ENCODE results near the gene SUCO. TPM values are rescaled to one million over a fixed set of nuclear protein-coding genes. Genes with fewer than 3 reads are reported as not detected.
"Not testable (repeated sequence)": the region's sequence is repeated elsewhere in the genome, so short reads cannot be mapped to it uniquely, and the experiment has no call there.

Gene SUCO
- total and polyA plus RNA-seq, 2 experiments from 2014 or later = 12.4 to 24.3 TPM

DNA sequence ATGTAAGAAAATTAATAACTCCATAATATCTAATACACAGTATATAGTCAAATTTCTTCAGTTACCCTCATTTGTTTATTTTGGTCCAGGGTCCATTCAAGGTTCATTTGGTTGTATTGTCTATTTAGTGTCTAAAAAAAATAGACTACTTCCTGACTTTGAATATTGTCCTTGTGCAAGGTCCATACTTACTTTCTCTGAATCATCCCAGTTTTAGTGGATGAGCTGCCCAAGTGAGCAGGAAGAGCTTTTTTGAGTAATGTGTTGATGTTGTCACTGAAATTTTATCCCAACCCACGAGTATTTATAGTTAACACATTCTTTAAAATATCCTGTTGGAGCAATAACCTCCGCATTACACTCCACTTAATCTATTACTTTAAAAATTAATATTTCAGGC is 80.3 kb downstream of the SUCO start:
- Histone ChIP-seq H3K79me2 (ENCODE audit: insufficient read depth) (no peaks in the 10 kb centered on the region), H2AFZ (no peak overlapping the region), H3K4me3 (no peak overlapping the region), H3K4me1 (ENCODE audit: insufficient read depth) (no peaks in the 10 kb centered on the region), H3K9me3 (ENCODE audit: low read depth) (no peaks in the 10 kb centered on the region), H3F3A (ENCODE audit: insufficient read depth) (no peaks in the 10 kb centered on the region), H3K4me2 (ENCODE audit: unreplicated experiment) (no peak overlapping the region), H3K9ac (no peak overlapping the region), H3K27ac (no peak overlapping the region), H3K36me3 (ENCODE audit: low read depth) (peaks cover 25% of the 10 kb centered on the region), H3K27me3 (replicated peaks; ENCODE audit: insufficient read depth) (no peaks in the 10 kb centered on the region), H3K9me2 (ENCODE audit: insufficient read depth) (no peaks in the 10 kb centered on the region), H4K20me1 (ENCODE audit: insufficient read depth) (no peaks in the 10 kb centered on the region)
- no peak for TF ChIP-seq EZH2phosphoT487 (IDR thresholded peaks at IDR 0.05; ENCODE audit: insufficient read depth, low read depth)
- TF ChIP-seq EZH2 (IDR thresholded peaks at IDR 0.05; ENCODE audit: insufficient read depth, poor library complexity, severe bottlenecking) = no peak
- DNase-seq = peak; percentile 40
- in situ Hi-C loops (cut with MboI) = no loop called here
- WGBS, 2 experiments (ENCODE audit: low coverage in 1 of 2, low lambda C conversion rate in 2 of 2, missing lambda C conversion rate in 2 of 2) = 74 to 75% methylated on average over 2 of the region's 2 CpGs

DNA sequence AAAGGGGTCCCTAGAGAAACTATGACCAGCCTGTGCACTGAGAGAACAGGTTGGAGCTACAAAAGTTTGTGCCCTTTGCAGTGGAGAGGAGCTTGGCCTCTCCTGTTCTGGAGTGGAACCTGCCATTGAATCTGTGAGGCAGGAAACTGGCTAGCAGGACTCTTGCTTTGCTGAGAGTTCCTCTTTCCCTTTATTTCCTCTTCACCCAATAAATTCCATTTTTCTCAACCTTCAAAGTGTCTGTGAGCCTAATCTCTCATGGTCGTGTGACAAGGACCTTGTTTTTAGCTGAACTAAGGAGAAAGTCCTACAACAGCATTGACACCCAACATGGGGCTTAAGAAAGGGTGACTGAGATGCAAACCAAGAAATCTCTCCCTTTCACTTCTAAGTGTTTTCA is 83.2 kb downstream of the SUCO start:
- peaks cover 3% of the 10 kb centered on the region for H3K9me3 ChIP-seq (ENCODE audit: low read depth)
- no peak overlapping the region for H3K4me2 ChIP-seq (ENCODE audit: unreplicated experiment)
- no peak overlapping the region for H3K4me3 ChIP-seq
- no peak overlapping the region for H3K27ac ChIP-seq
- peaks cover 9% of the 10 kb centered on the region; the same call in 1 of the 2 replicates for H3K36me3 ChIP-seq (ENCODE audit: low read depth)
- no peaks in the 10 kb centered on the region for H3K27me3 ChIP-seq (replicated peaks; ENCODE audit: insufficient read depth)
- H3F3A ChIP-seq (ENCODE audit: insufficient read depth) = no peaks in the 10 kb centered on the region
- WGBS, 2 experiments (ENCODE audit: low coverage in 1 of 2, low lambda C conversion rate in 2 of 2, missing lambda C conversion rate in 2 of 2) = 11 to 23% methylated on average over 1 of the region's 1 CpG
- no peak for TF ChIP-seq EZH2 (IDR thresholded peaks at IDR 0.05; ENCODE audit: insufficient read depth, poor library complexity, severe bottlenecking)
- in situ Hi-C loops (cut with MboI) = no loop called here
- H4K20me1 ChIP-seq (ENCODE audit: insufficient read depth) = no peaks in the 10 kb centered on the region
- no peak overlapping the region for H3K9ac ChIP-seq
- no peaks in the 10 kb centered on the region for H3K79me2 ChIP-seq (ENCODE audit: insufficient read depth)
- no peak overlapping the region for H2AFZ ChIP-seq
- no peak for DNase-seq
- H3K4me1 ChIP-seq (ENCODE audit: insufficient read depth) = no peaks in the 10 kb centered on the region
- H3K9me2 ChIP-seq (ENCODE audit: insufficient read depth) = no peaks in the 10 kb centered on the region

DNA sequence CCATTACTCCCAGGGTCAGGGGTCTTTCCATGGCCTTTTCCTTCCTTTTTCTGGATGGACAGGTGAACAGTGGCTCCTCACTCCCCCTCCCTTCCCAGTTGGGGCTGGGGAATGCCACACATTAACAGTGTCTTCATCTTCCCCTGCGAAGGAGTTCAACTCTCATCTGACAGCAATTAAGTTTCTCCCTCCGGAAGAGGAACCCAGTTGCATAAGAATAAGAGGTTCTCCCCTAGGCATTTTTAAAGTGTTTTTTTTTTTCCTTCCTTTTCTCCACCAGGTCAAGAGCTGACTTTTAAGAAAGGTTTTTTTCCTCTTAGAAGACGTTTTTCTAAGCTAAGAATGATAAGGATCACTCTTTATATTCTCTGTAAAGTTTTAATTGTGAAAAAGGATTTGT is 83.7 kb downstream of the SUCO start:
- DNase-seq = no peak
- WGBS, 2 experiments (ENCODE audit: low coverage in 1 of 2, low lambda C conversion rate in 2 of 2, missing lambda C conversion rate in 2 of 2) = 47 to 51% methylated on average over 3 of the region's 3 CpGs
- no peaks in the 10 kb centered on the region for H3K27me3 ChIP-seq (replicated peaks; ENCODE audit: insufficient read depth)

DNA sequence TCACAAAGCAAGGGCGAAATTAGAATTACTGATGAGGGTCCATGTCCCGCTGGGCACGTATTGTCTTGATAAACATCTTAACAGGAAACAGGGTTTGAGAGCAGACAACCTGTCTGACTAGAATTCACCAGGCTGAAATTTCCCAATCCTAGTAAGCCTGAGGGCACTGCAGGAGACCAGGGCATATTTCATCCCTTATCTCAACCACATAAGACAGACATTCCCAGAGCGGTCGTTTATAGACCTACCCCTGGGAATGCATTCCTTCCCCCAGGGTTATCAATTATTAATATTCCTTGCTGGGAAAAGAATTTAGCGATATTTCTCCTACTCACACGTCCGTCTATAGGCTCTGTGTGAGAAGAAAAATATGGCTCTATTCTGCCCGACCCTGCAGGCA is 87.7 kb downstream of the SUCO start:
- H3K36me3 ChIP-seq (ENCODE audit: low read depth); H3K27ac ChIP-seq; H3K79me2 ChIP-seq (ENCODE audit: insufficient read depth); DNase-seq; H3K4me1 ChIP-seq (ENCODE audit: insufficient read depth); H3K9me2 ChIP-seq (ENCODE audit: insufficient read depth); H4K20me1 ChIP-seq (ENCODE audit: insufficient read depth); H3K9ac ChIP-seq; in situ Hi-C loops (cut with MboI); H2AFZ ChIP-seq; H3K4me3 ChIP-seq; H3F3A ChIP-seq (ENCODE audit: insufficient read depth); H3K27me3 ChIP-seq (replicated peaks; ENCODE audit: insufficient read depth); H3K4me2 ChIP-seq (ENCODE audit: unreplicated experiment); H3K9me3 ChIP-seq (ENCODE audit: low read depth): not testable (repeated sequence)
- 73 to 74% methylated on average over 9 of the region's 9 CpGs for WGBS, 2 experiments (ENCODE audit: low coverage in 1 of 2, low lambda C conversion rate in 2 of 2, missing lambda C conversion rate in 2 of 2)

More for the DNA sequence above, 83.7 kb downstream of the SUCO start:
- Histone ChIP-seq H3K4me2 (ENCODE audit: unreplicated experiment) (no peak overlapping the region), H3K9ac (no peak overlapping the region), H3K79me2 (ENCODE audit: insufficient read depth) (no peaks in the 10 kb centered on the region), H4K20me1 (ENCODE audit: insufficient read depth) (no peaks in the 10 kb centered on the region), H3K9me2 (ENCODE audit: insufficient read depth) (no peaks in the 10 kb centered on the region), H3K4me3 (no peak overlapping the region), H3K9me3 (ENCODE audit: low read depth) (peaks cover 3% of the 10 kb centered on the region), H3K27ac (no peak overlapping the region), H2AFZ (no peak overlapping the region), H3K4me1 (ENCODE audit: insufficient read depth) (no peaks in the 10 kb centered on the region), H3F3A (ENCODE audit: insufficient read depth) (no peaks in the 10 kb centered on the region), H3K36me3 (ENCODE audit: low read depth) (peaks cover 5% of the 10 kb centered on the region; the same call in 1 of the 2 replicates)
- TF ChIP-seq EZH2phosphoT487 (IDR thresholded peaks at IDR 0.05; ENCODE audit: insufficient read depth, low read depth) (no peak), EZH2 (IDR thresholded peaks at IDR 0.05; ENCODE audit: insufficient read depth, poor library complexity, severe bottlenecking) (no peak)
- in situ Hi-C loops (cut with MboI) = no loop called here

DNA sequence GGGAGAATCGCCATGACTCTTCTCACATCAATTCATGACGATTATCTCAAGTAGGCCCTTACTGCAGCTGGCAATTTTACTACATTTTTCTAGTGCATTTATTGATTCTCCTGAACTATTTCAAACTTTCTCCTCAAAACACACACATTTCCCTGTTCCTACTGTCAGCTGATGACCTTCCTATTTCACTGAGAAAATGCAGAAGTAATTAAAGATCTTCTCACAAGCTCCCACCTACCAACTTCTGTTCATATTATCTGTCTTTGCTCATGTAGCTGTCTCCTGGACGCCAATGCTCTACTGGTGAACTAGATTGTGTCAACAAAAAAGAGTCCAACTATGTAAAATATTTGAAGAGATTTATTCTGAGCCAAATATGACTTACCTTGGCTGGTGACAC is 89.6 kb downstream of the SUCO start:
- H3K4me1 ChIP-seq (ENCODE audit: insufficient read depth) = no peaks in the 10 kb centered on the region
- 45 to 46% methylated on average over 3 of the region's 3 CpGs for WGBS, 2 experiments (ENCODE audit: low coverage in 1 of 2, low lambda C conversion rate in 2 of 2, missing lambda C conversion rate in 2 of 2)
- H3K27ac ChIP-seq = no peak overlapping the region
- TF ChIP-seq EZH2phosphoT487 (IDR thresholded peaks at IDR 0.05; ENCODE audit: insufficient read depth, low read depth) = no peak
- TF ChIP-seq EZH2 (IDR thresholded peaks at IDR 0.05; ENCODE audit: insufficient read depth, poor library complexity, severe bottlenecking) = no peak
- H3K36me3 ChIP-seq (ENCODE audit: low read depth) = no peaks in the 10 kb centered on the region
- H3K9me3 ChIP-seq (ENCODE audit: low read depth) = peaks cover 3% of the 10 kb centered on the region
- no peaks in the 10 kb centered on the region for H4K20me1 ChIP-seq (ENCODE audit: insufficient read depth)
- H3K4me3 ChIP-seq = no peak overlapping the region
- in situ Hi-C loops (cut with MboI) = no loop called here
- no peaks in the 10 kb centered on the region for H3K9me2 ChIP-seq (ENCODE audit: insufficient read depth)
- no peak overlapping the region for H3K4me2 ChIP-seq (ENCODE audit: unreplicated experiment)
- no peak for DNase-seq
- no peak overlapping the region for H2AFZ ChIP-seq
- no peaks in the 10 kb centered on the region for H3K27me3 ChIP-seq (replicated peaks; ENCODE audit: insufficient read depth)
- H3F3A ChIP-seq (ENCODE audit: insufficient read depth) = no peaks in the 10 kb centered on the region
- no peaks in the 10 kb centered on the region for H3K79me2 ChIP-seq (ENCODE audit: insufficient read depth)
- no peak overlapping the region for H3K9ac ChIP-seq
